Activated T-helper 1 cell treated with anti-CD3 and anti-CD28 coated beads, Interleukin-12 subunit alpha, Interleukin-12 subunit beta, Interleukin-2, Interleukin-4 antibody, amounts not matched to agents 30 ng/mL and 10 ng/mL and 1 ng/mL, durations not matched to agents 14 hours and 24 hours and 36 hours (primary cell): Measurements from ENCODE around the gene CYSRT1. TPM values are rescaled to one million over a fixed set of nuclear protein-coding genes. Genes with fewer than 3 reads are reported as not detected.

Experiments
- total RNA-seq: library from RNA; stranded (reverse); gene quantifications from 2 replicates; pipeline ENCODE4 v1.2.3, GENCODE V29; 2022

CYSRT1 gene
- total RNA-seq, 1 donor from 2014 or later, result 0.60 TPM

Other genes starting within 250 kb of the CYSRT1 start
- gene PTGDS, start 247.7 kb upstream of the CYSRT1 start, total RNA-seq, result 0.36 TPM in 1 of 2 replicates, not detected in the other
- not detected in 2 replicates for gene LCNL1, start 242.2 kb upstream of the CYSRT1 start, total RNA-seq
- gene PAXX, start 232.8 kb upstream of the CYSRT1 start, total RNA-seq, result 79.4 and 84.5 TPM in 2 replicates
- gene CLIC3, start 228.6 kb upstream of the CYSRT1 start, total RNA-seq, result not detected in 2 replicates
- gene ABCA2, start 196.9 kb upstream of the CYSRT1 start, total RNA-seq, result 25.7 and 26.9 TPM in 2 replicates
- 0.16 and 0.22 TPM in 2 replicates for gene FUT7, start 193.1 kb upstream of the CYSRT1 start, total RNA-seq
- gene NPDC1, start 179.0 kb upstream of the CYSRT1 start, total RNA-seq, result 78.2 and 80.1 TPM in 2 replicates
- not detected in 2 replicates for gene ENTPD2, start 171.1 kb upstream of the CYSRT1 start, total RNA-seq
- 23.9 and 25.1 TPM in 2 replicates for gene SAPCD2, start 154.6 kb upstream of the CYSRT1 start, total RNA-seq
- 13.9 and 14.9 TPM in 2 replicates for gene UAP1L1, start 147.7 kb upstream of the CYSRT1 start, total RNA-seq
- 48.1 and 53.6 TPM in 2 replicates for gene MAN1B1, start 138.2 kb upstream of the CYSRT1 start, total RNA-seq
- 371 and 394 TPM in 2 replicates for gene DPP7, start 110.4 kb upstream of the CYSRT1 start, total RNA-seq
- gene GRIN1, start 86.0 kb upstream of the CYSRT1 start, total RNA-seq, result 0.05 TPM in 2 replicates
- 0.21 TPM in 1 of 2 replicates, not detected in the other for gene LRRC26, start 55.1 kb upstream of the CYSRT1 start, total RNA-seq
- not detected in 2 replicates for gene TMEM210, start 53.1 kb upstream of the CYSRT1 start, total RNA-seq
- gene ANAPC2, start 36.6 kb upstream of the CYSRT1 start, total RNA-seq, result 62.5 and 63.6 TPM in 2 replicates
- gene SSNA1, start 36.5 kb upstream of the CYSRT1 start, total RNA-seq, result 101 and 105 TPM in 2 replicates
- gene TPRN, start 24.4 kb upstream of the CYSRT1 start, total RNA-seq, result 15.6 and 17.2 TPM in 2 replicates
- 40.5 and 41.5 TPM in 2 replicates for gene TMEM203, start 19.5 kb upstream of the CYSRT1 start, total RNA-seq
- 42.4 and 48.9 TPM in 2 replicates for gene NDOR1, start 19.5 kb upstream of the CYSRT1 start, total RNA-seq
- 9.3 and 11.0 TPM in 2 replicates for gene RNF208, start 2.9 kb upstream of the CYSRT1 start, total RNA-seq
- 0.29 TPM in 1 of 2 replicates, not detected in the other for gene RNF224, start 2.3 kb downstream of the CYSRT1 start, total RNA-seq
- not detected in 2 replicates for gene SLC34A3, start 5.7 kb downstream of the CYSRT1 start, total RNA-seq
- gene TUBB4B, start 16.1 kb downstream of the CYSRT1 start, total RNA-seq, result 277 and 280 TPM in 2 replicates
- gene STPG3, start 26.1 kb downstream of the CYSRT1 start, total RNA-seq, result 1.2 and 1.8 TPM in 2 replicates
- 70.8 and 72.1 TPM in 2 replicates for gene NELFB, start 30.2 kb downstream of the CYSRT1 start, total RNA-seq
- 11.6 and 11.7 TPM in 2 replicates for gene TOR4A, start 52.6 kb downstream of the CYSRT1 start, total RNA-seq
- 15.2 and 15.4 TPM in 2 replicates for gene NRARP, start 77.1 kb downstream of the CYSRT1 start, total RNA-seq
- 4.8 and 4.9 TPM in 2 replicates for gene EXD3, start 198.0 kb downstream of the CYSRT1 start, total RNA-seq
- gene NOXA1, start 198.2 kb downstream of the CYSRT1 start, total RNA-seq, result 0.49 and 0.54 TPM in 2 replicates
- not detected in 2 replicates for gene ENTPD8, start 216.2 kb downstream of the CYSRT1 start, total RNA-seq
- gene NSMF, start 234.2 kb downstream of the CYSRT1 start, total RNA-seq, result 57.2 and 58.9 TPM in 2 replicates